Measurements from ENCODE around the gene TRAF1. TPM values are rescaled to one million over a fixed set of nuclear protein-coding genes. Genes with fewer than 3 reads are reported as not detected.
A peak's percentile ranks its signal among the peaks of the same experiment; 100 is the strongest.

TRAF1 gene
- total and polyA plus RNA-seq, 5 experiments from 2014 or later, result 3.7 to 126 (median 7.0) TPM

- H3K9me3 Mint-ChIP-seq, result no peaks in the 10 kb centered on the region
- ATAC-seq, result peak; percentile 85
- peaks cover 0 to 55% (median 8%) of the 10 kb centered on the region in 3 donors for H3K36me3 Mint-ChIP-seq
- peak overlapping the region; percentile 80 to 98 (median 94) for H3K4me3 Mint-ChIP-seq
- peak overlapping the region; percentile 92 to 99 (median 96) for H3K27ac Mint-ChIP-seq
- DNase-seq, result peak; percentile 93 to 100 (median 96)
- H3K4me1 Mint-ChIP-seq, result peaks cover 11 to 43% (median 27%) of the 10 kb centered on the region in 4 donors
- H3K27me3 Mint-ChIP-seq, result no peaks in the 10 kb centered on the region
- POLR2A ChIA-PET, result interaction anchor here (0.9 to 18.9 kb wide), 18 partner anchors 8 to 191 kb away, joined by 3 to 580 read pairs (median 10); partner anchors contain the start of genes FBXW2, PHF19, PSMD5 and TRAF1
These were observed 57.8 kb downstream of the TRAF1 start for GRCh38 chr9:120868676-120869359.

GRCh38 chr9:120868339-120868675, 58.3 kb downstream of the TRAF1 start:
- Mint-ChIP-seq H3K4me3 (peak overlapping the region; percentile 48 to 80 (median 70)), H3K27me3 (no peaks in the 10 kb centered on the region), H3K27ac (peak overlapping the region; percentile 48 to 99 (median 93)), H3K4me1 (peaks cover 6 to 38% (median 21%) of the 10 kb centered on the region in 4 donors), H3K9me3 (no peaks in the 10 kb centered on the region), H3K36me3 (peaks cover 0 to 55% (median 8%) of the 10 kb centered on the region in 3 donors)
- DNase-seq (no peak), ATAC-seq (peak; percentile 36 to 52)
- POLR2A ChIA-PET, result interaction anchor here (0.6 to 18.9 kb wide), 16 partner anchors 8 to 265 kb away, joined by 3 to 580 read pairs (median 12); partner anchors contain the start of genes FBXW2, PHF19, PSMD5 and TRAF1

- Mint-ChIP-seq H3K4me3 (peak overlapping the region; percentile 48 to 80 (median 70)), H3K4me1 (peaks cover 7 to 33% (median 17%) of the 10 kb centered on the region in 4 donors), H3K27ac (peak overlapping the region; percentile 48 to 99 (median 93)), H3K36me3 (peaks cover 0 to 55% (median 8%) of the 10 kb centered on the region in 3 donors), H3K27me3 (no peaks in the 10 kb centered on the region), H3K9me3 (no peaks in the 10 kb centered on the region)
- no peak for DNase-seq
- ATAC-seq, result no peak
- POLR2A ChIA-PET, result interaction anchor here (0.6 to 18.9 kb wide), 15 partner anchors 9 to 265 kb away, joined by 3 to 580 read pairs (median 8); partner anchors contain the start of genes FBXW2, PHF19, PSMD5 and TRAF1
These were observed 58.8 kb downstream of the TRAF1 start for GRCh38 chr9:120867676-120868338.

DNA sequence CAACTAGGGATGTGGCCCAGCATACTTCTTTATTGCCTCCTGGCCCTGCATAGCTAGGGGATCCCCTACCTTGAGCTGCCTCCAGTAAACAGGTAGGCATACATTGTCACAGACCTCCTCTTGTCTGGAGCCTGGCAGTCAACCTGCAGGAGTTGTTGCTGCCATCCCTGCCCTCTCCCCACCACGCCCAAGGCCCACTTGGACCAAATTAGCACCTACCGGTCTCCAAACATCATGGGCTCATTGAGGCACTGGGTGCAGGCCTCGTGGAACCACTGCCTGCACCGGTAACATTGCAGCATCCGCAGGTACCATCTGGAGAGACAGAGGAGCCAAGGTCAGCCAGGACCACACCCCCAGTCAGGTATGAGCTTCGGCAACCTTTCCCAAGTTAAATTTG, 59.9 kb downstream of the TRAF1 start:
- no peak for DNase-seq
- Mint-ChIP-seq H3K27me3 (no peaks in the 10 kb centered on the region), H3K4me3 (peak overlapping the region in 1 of 10 donors; percentile 36), H3K36me3 (peaks cover 0 to 53% (median 8%) of the 10 kb centered on the region in 3 donors), H3K27ac (peak overlapping the region in 5 of 10 donors; percentile 5 to 85 (median 51)), H3K4me1 (peaks cover 7 to 27% (median 16%) of the 10 kb centered on the region in 4 donors), H3K9me3 (no peaks in the 10 kb centered on the region)
- no peak for ATAC-seq
- POLR2A ChIA-PET, result interaction anchor here (0.7 to 18.9 kb wide), 8 partner anchors 10 to 73 kb away, joined by 3 to 580 read pairs (median 23); partner anchors contain the start of genes FBXW2, PHF19, PSMD5 and TRAF1

DNA sequence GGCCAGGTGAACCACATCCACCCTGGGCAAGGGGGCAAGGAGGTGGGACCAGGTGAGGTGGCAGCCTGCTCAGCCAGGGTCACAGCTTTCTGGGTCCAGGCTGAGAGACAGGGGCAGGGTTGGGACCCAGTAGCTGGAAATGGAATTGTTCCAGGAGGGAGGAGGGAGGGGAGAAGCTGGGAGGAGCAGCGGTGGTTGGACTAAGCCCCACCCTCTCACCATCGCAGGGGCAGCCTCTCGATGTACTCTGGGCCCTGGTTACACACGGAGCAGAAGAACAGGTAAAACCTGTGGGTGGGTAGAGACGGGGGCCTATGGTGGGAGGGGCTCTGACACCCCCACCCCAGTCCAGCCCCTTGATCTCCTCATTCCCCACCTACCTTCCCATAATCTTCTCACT, 60.8 kb downstream of the TRAF1 start:
- DNase-seq (no peak), ATAC-seq (no peak)
- Mint-ChIP-seq H3K36me3 (peaks cover 0 to 53% (median 10%) of the 10 kb centered on the region in 3 donors), H3K4me3 (no peak overlapping the region), H3K4me1 (peaks cover 7 to 23% (median 16%) of the 10 kb centered on the region in 4 donors), H3K9me3 (no peaks in the 10 kb centered on the region), H3K27ac (peak overlapping the region in 4 of 10 donors; percentile 12 to 85 (median 56)), H3K27me3 (no peaks in the 10 kb centered on the region)
- POLR2A ChIA-PET, result interaction anchor here (1.6 to 18.9 kb wide), 5 partner anchors 10 to 64 kb away, joined by 5 to 580 read pairs (median 37); partner anchors contain the start of genes PSMD5 and TRAF1

- no peak overlapping the region for H3K4me3 Mint-ChIP-seq
- H3K36me3 Mint-ChIP-seq, result peaks cover 0 to 59% (median 13%) of the 10 kb centered on the region in 3 donors
- H3K9me3 Mint-ChIP-seq, result no peaks in the 10 kb centered on the region
- POLR2A ChIA-PET, result interaction anchor here (1.6 to 18.9 kb wide), 2 partner anchors 23 to 65 kb away, joined by 5 to 580 read pairs; partner anchors contain the start of genes PSMD5 and TRAF1
- H3K27ac Mint-ChIP-seq, result peak overlapping the region in 1 of 10 donors; percentile 25
- DNase-seq (no peak), ATAC-seq (no peak)
- no peaks in the 10 kb centered on the region for H3K27me3 Mint-ChIP-seq
- peaks cover 9 to 20% (median 16%) of the 10 kb centered on the region in 4 donors for H3K4me1 Mint-ChIP-seq
These were observed 61.4 kb downstream of the TRAF1 start for GRCh38 chr9:120865176-120865575.

GRCh38 chr9:120864719-120865118, 61.9 kb downstream of the TRAF1 start:
- H3K4me3 Mint-ChIP-seq, result no peak overlapping the region
- ATAC-seq (no peak), DNase-seq (no peak)
- no peaks in the 10 kb centered on the region for H3K27me3 Mint-ChIP-seq
- peaks cover 0 to 63% (median 16%) of the 10 kb centered on the region in 3 donors for H3K36me3 Mint-ChIP-seq
- peaks cover 9 to 15% (median 15%) of the 10 kb centered on the region in 4 donors for H3K4me1 Mint-ChIP-seq
- H3K27ac Mint-ChIP-seq, result no peak overlapping the region
- POLR2A ChIA-PET, result interaction anchor here (0.7 to 18.9 kb wide), 4 partner anchors 18 to 65 kb away, joined by 3 to 580 read pairs (median 4); partner anchors contain the start of genes PSMD5 and TRAF1
- H3K9me3 Mint-ChIP-seq, result no peaks in the 10 kb centered on the region

DNA sequence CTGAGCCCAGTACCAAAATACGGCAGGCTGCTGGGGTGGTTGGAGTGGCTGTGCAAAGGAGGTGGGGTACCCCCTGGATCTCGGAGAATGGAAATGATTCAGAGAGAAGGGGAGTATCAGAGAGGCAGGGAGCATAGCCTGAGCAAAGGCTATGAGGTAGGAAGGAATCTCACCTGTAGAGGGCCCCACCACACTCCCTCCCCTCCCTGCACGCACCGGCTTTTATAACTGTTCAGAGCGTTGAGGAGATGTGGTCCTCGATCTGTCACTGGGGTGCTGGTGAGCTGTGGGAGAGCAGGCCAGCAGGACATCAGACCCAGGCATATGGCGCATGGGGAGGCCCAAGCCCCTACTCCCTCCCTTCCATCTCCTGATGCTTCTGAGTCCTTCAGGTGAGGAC, 62.8 kb downstream of the TRAF1 start:
- DNase-seq, result no peak

GRCh38 chr9:120862452-120862851, 64.1 kb downstream of the TRAF1 start:
- Mint-ChIP-seq H3K27me3 (no peaks in the 10 kb centered on the region), H3K36me3 (peaks cover 0 to 80% (median 13%) of the 10 kb centered on the region in 3 donors), H3K4me3 (no peak overlapping the region), H3K4me1 (peaks cover 0 to 6% (median 0%) of the 10 kb centered on the region in 4 donors), H3K27ac (no peak overlapping the region), H3K9me3 (no peaks in the 10 kb centered on the region)
- POLR2A ChIA-PET, result interaction anchor here (1.2 kb wide), 1 partner anchor 21 kb away, joined by 5 read pairs; no protein-coding TSS in a partner anchor
- ATAC-seq (no peak), DNase-seq (no peak)

More for the DNA sequence above, 62.8 kb downstream of the TRAF1 start:
- Mint-ChIP-seq H3K4me1 (peaks cover 6 to 8% (median 7%) of the 10 kb centered on the region in 4 donors), H3K27ac (peak overlapping the region in 3 of 10 donors; percentile 21 to 63 (median 45)), H3K36me3 (peaks cover 0 to 71% (median 16%) of the 10 kb centered on the region in 3 donors), H3K27me3 (no peaks in the 10 kb centered on the region), H3K4me3 (no peak overlapping the region), H3K9me3 (no peaks in the 10 kb centered on the region)
- no peak for ATAC-seq
- POLR2A ChIA-PET, result interaction anchor here (0.9 to 18.9 kb wide), 2 partner anchors 17 to 66 kb away, joined by 4 to 580 read pairs; partner anchors contain the start of gene TRAF1

DNA sequence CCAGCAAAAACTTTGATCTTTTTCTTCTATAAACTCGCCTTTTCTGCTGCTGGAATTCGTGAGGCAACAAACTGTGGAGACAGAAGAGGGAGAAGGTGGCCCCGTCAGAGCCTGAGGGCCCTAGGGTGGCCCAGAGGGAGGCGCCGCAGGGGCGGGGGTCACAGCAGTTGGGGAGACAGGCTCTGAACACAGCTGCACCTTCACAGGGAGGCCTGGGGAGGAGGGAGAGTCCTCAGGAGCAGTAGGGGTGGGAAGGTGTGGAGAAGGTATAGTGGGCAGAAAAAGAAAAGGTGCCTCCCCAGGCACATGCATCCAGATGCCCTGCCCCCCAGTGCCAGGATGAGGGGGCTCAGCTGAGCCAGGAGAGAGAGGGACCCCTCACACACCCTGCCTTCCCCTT, 64.7 kb downstream of the TRAF1 start:
- Mint-ChIP-seq H3K4me1 (peaks cover 0 to 6% (median 0%) of the 10 kb centered on the region in 4 donors), H3K9me3 (no peaks in the 10 kb centered on the region), H3K27ac (peak overlapping the region in 1 of 10 donors; percentile 12), H3K4me3 (no peak overlapping the region), H3K27me3 (no peaks in the 10 kb centered on the region), H3K36me3 (peaks cover 0 to 82% (median 13%) of the 10 kb centered on the region in 3 donors)
- ATAC-seq (no peak), DNase-seq (no peak)
- POLR2A ChIA-PET, result no interaction called here

DNA sequence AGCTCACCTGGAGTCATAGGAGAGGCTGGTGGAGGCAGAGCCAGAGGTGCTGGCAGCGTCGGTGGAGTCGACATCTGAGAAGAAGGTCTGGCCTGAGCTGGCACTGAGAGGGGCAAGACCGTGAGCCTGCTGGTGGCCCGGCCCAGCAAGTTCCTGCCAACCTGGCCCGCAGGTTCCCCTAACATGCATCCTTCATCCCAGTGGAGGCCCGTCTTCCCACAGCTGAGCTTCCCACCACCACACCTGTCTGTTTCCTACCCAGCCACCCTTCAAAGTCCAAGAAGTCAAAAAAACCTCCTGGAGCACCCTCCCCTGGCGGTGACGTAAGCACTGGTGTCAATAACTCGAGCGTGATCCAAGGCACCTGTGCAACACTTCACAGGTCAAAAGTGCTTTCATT, 66.5 kb downstream of the TRAF1 start:
- Mint-ChIP-seq H3K36me3 (peaks cover 0 to 77% (median 13%) of the 10 kb centered on the region in 3 donors), H3K4me1 (peaks cover 0 to 9% (median 3%) of the 10 kb centered on the region in 4 donors), H3K27me3 (no peaks in the 10 kb centered on the region), H3K27ac (peak overlapping the region in 2 of 10 donors; percentile 36 to 47), H3K4me3 (no peak overlapping the region), H3K9me3 (no peaks in the 10 kb centered on the region)
- POLR2A ChIA-PET, result interaction anchor here (1.0 to 1.4 kb wide), 2 partner anchors 15 to 70 kb away, joined by 3 to 4 read pairs; no protein-coding TSS in a partner anchor
- no peak for ATAC-seq
- peak in 1 of 10 donors; percentile 45 for DNase-seq

DNA sequence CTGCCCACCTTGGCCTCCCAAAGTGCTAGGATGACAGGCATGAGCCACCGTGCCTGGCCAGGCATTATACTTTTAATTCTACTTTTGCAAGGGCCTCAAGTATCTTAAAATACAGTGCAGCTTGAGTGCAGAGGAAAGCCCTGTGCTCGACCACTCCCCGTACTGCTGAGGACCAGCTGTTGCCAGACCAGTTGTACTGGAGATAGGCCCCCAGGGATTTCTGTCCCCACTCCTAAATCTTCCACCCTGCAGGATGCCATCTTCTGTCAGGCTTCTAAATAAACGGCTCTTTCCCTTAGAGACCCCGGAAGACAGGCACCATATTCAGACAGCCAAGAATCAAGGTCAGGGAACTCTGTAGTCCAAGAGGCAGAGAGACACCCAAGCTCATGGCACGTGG, 67.2 kb downstream of the TRAF1 start:
- DNase-seq, result no peak
- peaks cover 0 to 75% (median 13%) of the 10 kb centered on the region in 3 donors for H3K36me3 Mint-ChIP-seq
- no peak overlapping the region for H3K27ac Mint-ChIP-seq
- H3K4me1 Mint-ChIP-seq, result peaks cover 0 to 16% (median 4%) of the 10 kb centered on the region in 4 donors
- ATAC-seq, result no peak
- POLR2A ChIA-PET, result interaction anchor here (1.0 to 1.4 kb wide), 3 partner anchors 15 to 71 kb away, joined by 3 to 4 read pairs (median 3); no protein-coding TSS in a partner anchor
- H3K27me3 Mint-ChIP-seq, result no peaks in the 10 kb centered on the region
- H3K4me3 Mint-ChIP-seq, result no peak overlapping the region
- H3K9me3 Mint-ChIP-seq, result no peaks in the 10 kb centered on the region
